Endothelial cell of umbilical vein (primary cell): ENCODE data around the gene CNTLN. TPM values are rescaled to one million over a fixed set of nuclear protein-coding genes. Genes with fewer than 3 reads are reported as not detected.

Experiments used
- BruUV-seq: library from RNA; stranded (reverse); fragments of 400-500 nt; replicated peaks from 2 replicates; lab custom pipeline; 2021; lab: Mats Ljungman, UMichigan
- CTCF ChIA-PET: fragments of 300-600, 350-600 bp; sonication (Branson Sonifier 250); formaldehyde crosslinking; loops from one replicate; lab custom pipeline; 2021; ENCODE audit warnings: antibody characterized with exemption, inconsistent platforms; lab: Charles Lee
- POLR2A ChIA-PET: fragments of 300-600, 350-600 bp; sonication (Branson Sonifier 250); formaldehyde crosslinking; loops from one replicate; lab custom pipeline; 2021; ENCODE audit warnings: antibody characterized with exemption, inconsistent platforms; lab: Charles Lee
- DNase-seq: peaks from one replicate; pipeline ENCODE4 v3.0.0-alpha.2; 2011; ENCODE audit warnings: low read depth, low spot score
- FAIRE-seq: peaks from 2 replicates; lab custom pipeline; 2011; peaks lifted over from hg19 to GRCh38; lab: Jason Lieb, UNC
- H2AFZ ChIP-seq: 2 replicates; pipeline ENCODE4 v1.6.0; 2012; ENCODE audit warnings: low read depth, low read length, control low read depth, inconsistent platforms
- H3K27ac ChIP-seq: 2 replicates; pipeline ENCODE4 v1.5.1; 2011; ENCODE audit warnings: low read depth, mild to moderate bottlenecking, control low read depth, low read length, moderate library complexity; ENCODE audit not compliant: insufficient read depth
- H3K27me3 ChIP-seq, 2 experiments: 2 replicates each; pipeline versions ENCODE4 v1.6.0 to v1.6.1; 2011; ENCODE audit warnings: low read length in 2 of 2, mixed read lengths in 1 of 2; ENCODE audit not compliant: control insufficient read depth in 2 of 2, insufficient read depth in 2 of 2
- H3K36me3 ChIP-seq, 2 experiments: 2 replicates in 1 of 2; 3 replicates in 1 of 2; pipeline ENCODE4 v1.5.1; 2011; ENCODE audit warnings: low read length in 2 of 2, mild to moderate bottlenecking in 1 of 2, moderate library complexity in 1 of 2; ENCODE audit not compliant: control insufficient read depth in 2 of 2, insufficient read depth in 2 of 2; ENCODE audit errors: extremely low read depth in 1 of 2
- H3K4me1 ChIP-seq: 3 replicates; pipeline ENCODE4 v1.5.1; 2011; ENCODE audit warnings: mild to moderate bottlenecking, low read length; ENCODE audit not compliant: control insufficient read depth, insufficient read depth; ENCODE audit errors: extremely low read depth
- H3K4me2 ChIP-seq: 2 replicates; pipeline ENCODE4 v1.6.1; 2011; ENCODE audit warnings: low read length, control low read depth, mixed read lengths; ENCODE audit not compliant: insufficient read depth
- H3K4me3 ChIP-seq, 3 experiments: fragments of 200-600 bp in 1 of 3; sonication (generic), shearing (Covaris generic) in 1 of 3; replicated peaks in 1 of 3; 2 replicates each; pipeline ENCODE4 v1.5.1; 2011 to 2016; ENCODE audit warnings: control low read depth in 3 of 3, low read length in 3 of 3, mild to moderate bottlenecking in 2 of 3, inconsistent platforms in 1 of 3, low read depth in 1 of 3, moderate library complexity in 1 of 3; ENCODE audit not compliant: insufficient read depth in 1 of 3
- H3K79me2 ChIP-seq: 2 replicates; pipeline ENCODE4 v1.6.0; 2012; ENCODE audit warnings: low read length, inconsistent platforms; ENCODE audit not compliant: control insufficient read depth, insufficient read depth
- H3K9ac ChIP-seq: replicated peaks from 2 replicates; pipeline ENCODE3; 2011; ENCODE audit warnings: low read length, control low read depth; ENCODE audit not compliant: insufficient read depth; ENCODE audit errors: extremely low read depth
- H3K9me1 ChIP-seq: replicated peaks from 3 replicates; pipeline ENCODE4 v1.6.0; 2011; ENCODE audit warnings: mild to moderate bottlenecking, low read length; ENCODE audit not compliant: control insufficient read depth, insufficient read depth; ENCODE audit errors: extremely low read depth
- H3K9me3 ChIP-seq: replicated peaks from 2 replicates; pipeline ENCODE4 v1.5.1; 2012; ENCODE audit warnings: low read length, inconsistent platforms; ENCODE audit not compliant: control insufficient read depth, insufficient read depth
- H4K20me1 ChIP-seq: replicated peaks from 2 replicates; pipeline ENCODE3; 2011; ENCODE audit warnings: mild to moderate bottlenecking, low read length; ENCODE audit not compliant: control insufficient read depth, insufficient read depth; ENCODE audit errors: extremely low read depth
- EZH2 ChIP-seq: IDR thresholded peaks from 2 replicates; pipeline ENCODE4 v1.6.1; 2012; ENCODE audit warnings: borderline replicate concordance, low read depth, mild to moderate bottlenecking, moderate library complexity, low read length, inconsistent platforms; ENCODE audit not compliant: severe bottlenecking
- FOS ChIP-seq: IDR thresholded peaks from 2 replicates; pipeline ENCODE4 v1.6.1; 2011; ENCODE audit warnings: mild to moderate bottlenecking, low read length, moderate library complexity, borderline replicate concordance; ENCODE audit not compliant: insufficient read depth
- GATA2 ChIP-seq: IDR thresholded peaks from 2 replicates; pipeline ENCODE4 v1.7.0; 2011; ENCODE audit warnings: low read depth, mild to moderate bottlenecking, moderate library complexity, mixed read lengths, low read length; ENCODE audit not compliant: insufficient read length, insufficient read depth
- JUN ChIP-seq: IDR thresholded peaks from 2 replicates; pipeline ENCODE4 v1.6.1; 2011; ENCODE audit warnings: borderline replicate concordance, low read depth; ENCODE audit not compliant: insufficient read length, insufficient read depth
- POLR2A ChIP-seq: IDR thresholded peaks from 2 replicates; pipeline ENCODE4 v1.6.1; 2012; ENCODE audit warnings: low read depth, mild to moderate bottlenecking, control low read depth, low read length
- POLR2AphosphoS5 ChIP-seq: IDR thresholded peaks from 2 replicates; pipeline ENCODE4 v1.6.1; 2012; ENCODE audit warnings: low read depth, mild to moderate bottlenecking, control low read depth, low read length, moderate library complexity; ENCODE audit not compliant: insufficient read depth
- dilution Hi-C: fragments of 300-500 bp; cut with MboI; formaldehyde crosslinking; loops from one replicate; pipeline ENCODE4 v1.15.0; 2019; ENCODE audit warnings: low sequenced_read_pairs; ENCODE audit not compliant: extremely low pct_ligation_motif_present
- intact Hi-C: fragments of 100-400 bp; cut with micrococcal nuclease; formaldehyde crosslinking; loops from one replicate; pipeline ENCODE4 v1.10.0; 2022
- polyA plus RNA-seq, 4 experiments: library from polyadenylated mRNA; depleted of rRNA in 3 of 4; stranded (reverse) in 3 of 4; unstranded in 1 of 4; fragments of >200 nt; gene quantifications; 2 replicates each; pipeline versions ENCODE4 v1.2.1 to v1.2.3, GENCODE V29; 2011 to 2012; ENCODE audit warnings: missing spikeins in 1 of 4
- total RNA-seq: library from RNA; stranded (reverse); gene quantifications from 2 replicates; pipeline ENCODE4 v1.2.3, GENCODE V29; 2021

Gene CNTLN
- total and polyA plus RNA-seq, 2 donors (not counting 3 experiments of a cell fraction or from before 2014, with no cell fraction given), result 3.5 to 15.8 TPM

GRCh38 chr9:17503196-17503595, 368.4 kb downstream of the CNTLN start:
- TF ChIP-seq GATA2 (no peak), FOS (no peak), POLR2AphosphoS5 (no peak), JUN (no peak), POLR2A (no peak)
- no peak overlapping the region for H2AFZ ChIP-seq
- no peaks in the 10 kb centered on the region for H3K9me1 ChIP-seq
- no peak for DNase-seq
- BruUV-seq, result no TSS peak
- no peak overlapping the region for H3K4me2 ChIP-seq
- H4K20me1 ChIP-seq, result no peaks in the 10 kb centered on the region
- no peaks in the 10 kb centered on the region for H3K27me3 ChIP-seq
- H3K4me3 ChIP-seq, result no peak overlapping the region
- CTCF ChIA-PET, result no interaction called here
- POLR2A ChIA-PET, result no interaction called here
- no peaks in the 10 kb centered on the region for H3K9me3 ChIP-seq
- H3K27ac ChIP-seq, result no peak overlapping the region
- no peak overlapping the region for H3K9ac ChIP-seq
- dilution Hi-C loops (no loop called here), intact Hi-C loops (no loop called here)
- no peaks in the 10 kb centered on the region for H3K4me1 ChIP-seq
- H3K36me3 ChIP-seq, result no peaks in the 10 kb centered on the region
- FAIRE-seq, result no peak
- H3K79me2 ChIP-seq, result no peaks in the 10 kb centered on the region

GRCh38 chr9:17509151-17509550, 374.3 kb downstream of the CNTLN start:
- Histone ChIP-seq H3K9me3 (no peaks in the 10 kb centered on the region), H3K36me3 (no peaks in the 10 kb centered on the region), H3K4me3 (no peak overlapping the region), H3K4me2 (no peak overlapping the region), H2AFZ (no peak overlapping the region), H3K4me1 (no peaks in the 10 kb centered on the region), H3K27ac (no peak overlapping the region), H3K9ac (no peak overlapping the region), H3K79me2 (no peaks in the 10 kb centered on the region), H3K27me3 (no peaks in the 10 kb centered on the region), H3K9me1 (no peaks in the 10 kb centered on the region), H4K20me1 (no peaks in the 10 kb centered on the region)
- FAIRE-seq (no peak), DNase-seq (no peak)
- dilution Hi-C loops (no loop called here), intact Hi-C loops (no loop called here)
- ChIA-PET CTCF (no interaction called here), POLR2A (no interaction called here)
- BruUV-seq, result no TSS peak
- no peak for TF ChIP-seq EZH2
- TF ChIP-seq POLR2AphosphoS5, result no peak
